ENCODE measurements around the gene BHLHE41. TPM values are rescaled to one million over a fixed set of nuclear protein-coding genes. Genes with fewer than 3 reads are reported as not detected.

BHLHE41 gene
- total RNA-seq, 1 donor from 2014 or later = not detected

- no peaks in the 10 kb centered on the region for H3K36me3 ChIP-seq
- no peak overlapping the region for H3K4me2 ChIP-seq
- peaks cover 32% of the 10 kb centered on the region for H3K4me1 ChIP-seq
- H3K27me3 Mint-ChIP-seq (ENCODE audit: insufficient read depth, low read depth) = peaks cover 5% of the 10 kb centered on the region
- H3K4me1 Mint-ChIP-seq = peaks cover 24% of the 10 kb centered on the region
- H3K4me3 Mint-ChIP-seq = no peak overlapping the region
- peaks cover 4% of the 10 kb centered on the region for H4K20me1 ChIP-seq (ENCODE audit: low read depth)
- no peaks in the 10 kb centered on the region for H3K36me3 Mint-ChIP-seq
- no peak overlapping the region for H2AFZ ChIP-seq (replicated peaks)
- peaks cover 19% of the 10 kb centered on the region for H3F3A ChIP-seq (ENCODE audit: low read depth)
- H3K27me3 ChIP-seq = peaks cover 41% of the 10 kb centered on the region
- H3K27ac ChIP-seq = no peak overlapping the region
- H3K27ac Mint-ChIP-seq = no peak overlapping the region
- no peak overlapping the region for H3K4me3 ChIP-seq
- H3K9me3 ChIP-seq (ENCODE audit: low read depth) = no peaks in the 10 kb centered on the region
- H3K79me2 ChIP-seq (ENCODE audit: low read depth) = no peaks in the 10 kb centered on the region
- no peaks in the 10 kb centered on the region for H3K9me3 Mint-ChIP-seq
- no peak for TF ChIP-seq CTCF (IDR thresholded peaks at IDR 0.05)
- no peak for TF ChIP-seq EZH2 (IDR thresholded peaks at IDR 0.05)
- no peak for TF ChIP-seq EZH2phosphoT487 (IDR thresholded peaks at IDR 0.05)
- no peak for DNase-seq (ENCODE audit: low spot score)
- H3K9ac ChIP-seq = no peak overlapping the region
These were observed 15.9 kb downstream of the BHLHE41 start for GRCh38 chr12:26108915-26109314.

GRCh38 chr12:26106347-26106746 lies 18.5 kb downstream of the BHLHE41 start:
- Mint-ChIP-seq H3K27me3 (ENCODE audit: insufficient read depth, low read depth) (peaks cover 3% of the 10 kb centered on the region), H3K4me3 (no peak overlapping the region), H3K27ac (no peak overlapping the region)

GRCh38 chr12:26102953-26103352 lies 21.9 kb downstream of the BHLHE41 start:
- Mint-ChIP-seq H3K9me3 (no peaks in the 10 kb centered on the region), H3K27ac (no peak overlapping the region), H3K27me3 (ENCODE audit: insufficient read depth, low read depth) (no peaks in the 10 kb centered on the region), H3K36me3 (no peaks in the 10 kb centered on the region), H3K4me1 (no peaks in the 10 kb centered on the region), H3K4me3 (no peak overlapping the region)
- no peak overlapping the region for H3K9ac ChIP-seq
- H4K20me1 ChIP-seq (ENCODE audit: low read depth) = no peaks in the 10 kb centered on the region
- no peaks in the 10 kb centered on the region for H3K9me3 ChIP-seq (ENCODE audit: low read depth)
- no peak overlapping the region for H3K4me2 ChIP-seq
- no peaks in the 10 kb centered on the region for H3K27me3 ChIP-seq
- H3K79me2 ChIP-seq (ENCODE audit: low read depth) = no peaks in the 10 kb centered on the region
- H3K4me3 ChIP-seq = no peak overlapping the region
- H3K27ac ChIP-seq = no peak overlapping the region
- H3K36me3 ChIP-seq = no peaks in the 10 kb centered on the region
- no peaks in the 10 kb centered on the region for H3F3A ChIP-seq (ENCODE audit: low read depth)
- TF ChIP-seq EZH2phosphoT487 (IDR thresholded peaks at IDR 0.05) (no peak), EZH2 (IDR thresholded peaks at IDR 0.05) (no peak), CTCF (IDR thresholded peaks at IDR 0.05) (no peak)
- no peak for DNase-seq (ENCODE audit: low spot score)
- H3K4me1 ChIP-seq = no peaks in the 10 kb centered on the region
- no peak overlapping the region for H2AFZ ChIP-seq (replicated peaks)

More at GRCh38 chr12:26106347-26106746, 18.5 kb downstream of the BHLHE41 start:
- Histone ChIP-seq H3K9me3 (ENCODE audit: low read depth) (no peaks in the 10 kb centered on the region), H3K4me1 (peaks cover 11% of the 10 kb centered on the region), H3K9ac (no peak overlapping the region), H3K27ac (no peak overlapping the region), H3K27me3 (peaks cover 15% of the 10 kb centered on the region), H3K4me2 (no peak overlapping the region), H2AFZ (replicated peaks) (no peak overlapping the region), H4K20me1 (ENCODE audit: low read depth) (no peaks in the 10 kb centered on the region), H3K79me2 (ENCODE audit: low read depth) (no peaks in the 10 kb centered on the region), H3F3A (ENCODE audit: low read depth) (no peaks in the 10 kb centered on the region), H3K4me3 (no peak overlapping the region), H3K36me3 (no peaks in the 10 kb centered on the region)
- peaks cover 5% of the 10 kb centered on the region for H3K4me1 Mint-ChIP-seq
- H3K36me3 Mint-ChIP-seq = no peaks in the 10 kb centered on the region
- H3K9me3 Mint-ChIP-seq = no peaks in the 10 kb centered on the region
- DNase-seq (ENCODE audit: low spot score) = no peak
- TF ChIP-seq EZH2 (IDR thresholded peaks at IDR 0.05) = no peak
- TF ChIP-seq CTCF (IDR thresholded peaks at IDR 0.05) = no peak
- no peak for TF ChIP-seq EZH2phosphoT487 (IDR thresholded peaks at IDR 0.05)
